ENCODE results near the gene B3GNT2. TPM values are rescaled to one million over a fixed set of nuclear protein-coding genes. Genes with fewer than 3 reads are reported as not detected.
A peak's percentile ranks its signal among the peaks of the same experiment; 100 is the strongest.

Gene B3GNT2
- total and polyA plus RNA-seq, 9 of the 15 experiments (the other 6 are each of a cell fraction or from before 2014, with no cell fraction given): 6.0 to 38.9 (median 25.0) TPM

GRCh38 chr2:62177392-62178049 lies 18.4 kb upstream of the B3GNT2 start (continued):
- TF ChIP-seq ZNF696 (CRISPR knock-in tag; conservative IDR thresholded peaks at IDR 0.05) (no peak), RREB1 (CRISPR knock-in tag; IDR thresholded peaks at IDR 0.05) (no peak), BRF2 (IDR thresholded peaks at IDR 0.05; ENCODE audit: borderline replicate concordance, insufficient read depth, insufficient read length) (no peak), HINFP (tag; conservative IDR thresholded peaks at IDR 0.05; ENCODE audit: low read depth) (no peak), BRD9 (IDR thresholded peaks at IDR 0.05; ENCODE audit: low read depth, partially characterized antibody) (no peak), GATA2 (CRISPR knock-in tag; IDR thresholded peaks at IDR 0.05) (peak; percentile 63), SMARCA4 (IDR thresholded peaks at IDR 0.05) (peak; percentile 60; the same call in 1 of the 2 replicates), NEUROD1 (IDR thresholded peaks at IDR 0.05; ENCODE audit: borderline replicate concordance, low read depth, low read length, partially characterized antibody) (no peak)
- TF ChIP-seq, protein P1, sequence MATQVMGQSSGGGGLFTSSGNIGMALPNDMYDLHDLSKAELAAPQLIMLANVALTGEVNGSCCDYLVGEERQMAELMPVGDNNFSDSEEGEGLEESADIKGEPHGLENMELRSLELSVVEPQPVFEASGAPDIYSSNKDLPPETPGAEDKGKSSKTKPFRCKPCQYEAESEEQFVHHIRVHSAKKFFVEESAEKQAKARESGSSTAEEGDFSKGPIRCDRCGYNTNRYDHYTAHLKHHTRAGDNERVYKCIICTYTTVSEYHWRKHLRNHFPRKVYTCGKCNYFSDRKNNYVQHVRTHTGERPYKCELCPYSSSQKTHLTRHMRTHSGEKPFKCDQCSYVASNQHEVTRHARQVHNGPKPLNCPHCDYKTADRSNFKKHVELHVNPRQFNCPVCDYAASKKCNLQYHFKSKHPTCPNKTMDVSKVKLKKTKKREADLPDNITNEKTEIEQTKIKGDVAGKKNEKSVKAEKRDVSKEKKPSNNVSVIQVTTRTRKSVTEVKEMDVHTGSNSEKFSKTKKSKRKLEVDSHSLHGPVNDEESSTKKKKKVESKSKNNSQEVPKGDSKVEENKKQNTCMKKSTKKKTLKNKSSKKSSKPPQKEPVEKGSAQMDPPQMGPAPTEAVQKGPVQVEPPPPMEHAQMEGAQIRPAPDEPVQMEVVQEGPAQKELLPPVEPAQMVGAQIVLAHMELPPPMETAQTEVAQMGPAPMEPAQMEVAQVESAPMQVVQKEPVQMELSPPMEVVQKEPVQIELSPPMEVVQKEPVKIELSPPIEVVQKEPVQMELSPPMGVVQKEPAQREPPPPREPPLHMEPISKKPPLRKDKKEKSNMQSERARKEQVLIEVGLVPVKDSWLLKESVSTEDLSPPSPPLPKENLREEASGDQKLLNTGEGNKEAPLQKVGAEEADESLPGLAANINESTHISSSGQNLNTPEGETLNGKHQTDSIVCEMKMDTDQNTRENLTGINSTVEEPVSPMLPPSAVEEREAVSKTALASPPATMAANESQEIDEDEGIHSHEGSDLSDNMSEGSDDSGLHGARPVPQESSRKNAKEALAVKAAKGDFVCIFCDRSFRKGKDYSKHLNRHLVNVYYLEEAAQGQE (IDR thresholded peaks at IDR 0.05; ENCODE audit: borderline replicate concordance): no peak; the same call in 1 of the 2 replicates
- TF ChIP-seq, protein P1 (CRISPR knock-in tag; IDR thresholded peaks at IDR 0.05; ENCODE audit: low read depth): no peak

Measured in K562 (cell line).